ENCODE data around the gene HNF1A. TPM values are rescaled to one million over a fixed set of nuclear protein-coding genes. Genes with fewer than 3 reads are reported as not detected.

Gene HNF1A
- total and polyA plus RNA-seq, 4 experiments from 2014 or later: not detected

DNA sequence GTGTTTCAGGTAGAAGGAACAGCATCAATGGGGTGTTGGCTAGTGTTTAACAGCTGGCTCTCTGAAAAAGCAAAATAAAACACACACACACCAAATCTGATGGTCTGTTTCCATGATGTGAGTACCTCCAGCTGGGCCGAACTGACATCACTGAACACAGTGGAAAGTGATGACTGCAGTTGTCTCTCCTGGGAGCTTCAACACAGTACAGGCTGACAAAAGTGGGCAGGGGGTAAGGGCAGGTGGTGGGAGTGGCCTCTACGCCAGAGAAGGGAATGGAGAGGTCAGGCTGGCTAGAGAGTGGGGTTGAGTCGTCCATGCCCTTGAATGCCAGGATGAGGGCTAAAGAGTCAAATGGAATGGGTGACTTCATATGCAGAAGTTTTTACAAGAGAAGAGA is 8.0 kb upstream of the HNF1A start:
- CTCF ChIA-PET (ENCODE audit: partially characterized antibody): interaction anchor here (0.6 to 7.3 kb wide), 3 partner anchors 10 to 388 kb away, joined by 5 to 115 read pairs (median 31); partner anchors contain the start of gene POP5
- Mint-ChIP-seq H3K9me3 (no peaks in the 10 kb centered on the region), H3K36me3 (no peaks in the 10 kb centered on the region), H3K27ac (peak overlapping the region in 1 of 7 donors; percentile 20), H3K27me3 (no peaks in the 10 kb centered on the region), H3K4me3 (no peak overlapping the region), H3K4me1 (peaks cover 6 to 9% (median 6%) of the 10 kb centered on the region in 4 donors)
- POLR2A ChIA-PET (ENCODE audit: partially characterized antibody): no interaction called here
- Histone ChIP-seq H3K27me3 (ENCODE audit: insufficient read depth, low read length) (no peaks in the 10 kb centered on the region), H3K27ac (ENCODE audit: low read depth, low read length) (no peak overlapping the region), H3K9me3 (ENCODE audit: control insufficient read depth in 1 of 2, low read length in 2 of 2) (no peaks in the 10 kb centered on the region), H3K4me1 (ENCODE audit: insufficient read depth, low read length) (peaks cover 3% of the 10 kb centered on the region), H3K4me3 (ENCODE audit: low read length in 2 of 2) (no peak overlapping the region), H3K36me3 (ENCODE audit: insufficient read depth, low read length) (no peaks in the 10 kb centered on the region)
- no peak for DNase-seq
- intact Hi-C loops (cut with micrococcal nuclease): loop anchor here (10.0 kb wide), 1 partner anchor 256 kb away; the partner anchor contains the start of gene UNC119B

DNA sequence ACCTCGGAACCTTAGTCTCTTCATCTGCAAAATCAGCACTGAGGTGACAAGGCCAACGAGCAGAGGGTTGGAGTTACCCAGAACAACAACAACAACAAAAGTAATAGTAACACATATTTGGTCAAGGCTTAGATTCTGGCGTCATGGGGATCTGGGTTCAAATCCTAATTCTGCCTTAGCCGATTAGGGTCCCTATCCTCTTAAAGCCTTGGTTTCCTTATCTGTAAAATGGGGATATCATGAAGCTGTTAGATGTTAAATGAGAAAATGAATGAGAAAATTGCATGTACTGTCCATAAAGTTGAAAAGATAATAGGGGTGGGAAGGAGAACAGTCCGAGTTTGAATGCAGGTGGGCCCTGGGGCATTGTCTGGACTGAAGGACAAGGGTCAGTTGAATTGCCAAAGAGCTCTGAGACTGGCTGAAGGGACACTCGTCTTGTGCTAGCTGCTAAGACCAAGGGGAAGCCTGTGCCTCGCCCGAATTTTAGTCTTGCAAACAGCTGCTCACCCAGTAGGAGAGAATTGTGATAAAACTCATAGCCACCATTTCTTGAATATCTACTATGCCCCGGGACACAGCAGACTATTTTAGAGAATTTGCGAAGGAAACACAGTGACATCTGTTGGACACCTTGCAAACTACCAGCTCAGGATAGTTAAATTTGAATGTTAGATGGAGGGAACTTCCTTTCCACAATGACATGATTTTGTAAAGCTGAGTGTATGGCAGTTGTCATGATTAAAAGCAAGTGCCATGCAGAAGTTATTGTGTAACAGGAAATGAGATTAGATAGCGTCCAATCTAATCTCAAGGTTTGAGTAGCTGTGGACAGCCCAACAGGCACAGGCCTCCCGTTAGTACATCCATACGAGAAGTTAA is 6.8 kb upstream of the HNF1A start:
- DNase-seq: peak in 4 of 5 donors; percentile 59 to 68 (median 62)
- Histone ChIP-seq H3K4me3 (ENCODE audit: low read length in 2 of 2) (no peak overlapping the region), H3K4me1 (ENCODE audit: insufficient read depth, low read length) (peaks cover 3% of the 10 kb centered on the region), H3K36me3 (ENCODE audit: insufficient read depth, low read length) (no peaks in the 10 kb centered on the region), H3K27me3 (ENCODE audit: insufficient read depth, low read length) (no peaks in the 10 kb centered on the region), H3K9me3 (ENCODE audit: control insufficient read depth in 1 of 2, low read length in 2 of 2) (no peaks in the 10 kb centered on the region), H3K27ac (ENCODE audit: low read depth, low read length) (no peak overlapping the region)
- POLR2A ChIA-PET (ENCODE audit: partially characterized antibody): interaction anchor here (0.5 to 0.8 kb wide), 2 partner anchors 323 to 936 kb away, joined by 3 read pairs; no protein-coding TSS in a partner anchor
- Mint-ChIP-seq H3K4me3 (no peak overlapping the region), H3K27me3 (no peaks in the 10 kb centered on the region), H3K9me3 (no peaks in the 10 kb centered on the region), H3K36me3 (no peaks in the 10 kb centered on the region), H3K27ac (peak overlapping the region in 2 of 7 donors; percentile 37 to 51), H3K4me1 (peaks cover 6 to 9% (median 6%) of the 10 kb centered on the region in 4 donors)
- CTCF ChIA-PET (ENCODE audit: partially characterized antibody): interaction anchor here (0.6 to 7.3 kb wide), 26 partner anchors 8 to 484 kb away, joined by 3 to 115 read pairs (median 5); partner anchors contain the start of genes POP5 and SPPL3
- intact Hi-C loops (cut with micrococcal nuclease): loop anchor here (1.0 to 10.0 kb wide), 5 partner anchors 27 to 387 kb away; partner anchors contain the start of gene UNC119B

DNA sequence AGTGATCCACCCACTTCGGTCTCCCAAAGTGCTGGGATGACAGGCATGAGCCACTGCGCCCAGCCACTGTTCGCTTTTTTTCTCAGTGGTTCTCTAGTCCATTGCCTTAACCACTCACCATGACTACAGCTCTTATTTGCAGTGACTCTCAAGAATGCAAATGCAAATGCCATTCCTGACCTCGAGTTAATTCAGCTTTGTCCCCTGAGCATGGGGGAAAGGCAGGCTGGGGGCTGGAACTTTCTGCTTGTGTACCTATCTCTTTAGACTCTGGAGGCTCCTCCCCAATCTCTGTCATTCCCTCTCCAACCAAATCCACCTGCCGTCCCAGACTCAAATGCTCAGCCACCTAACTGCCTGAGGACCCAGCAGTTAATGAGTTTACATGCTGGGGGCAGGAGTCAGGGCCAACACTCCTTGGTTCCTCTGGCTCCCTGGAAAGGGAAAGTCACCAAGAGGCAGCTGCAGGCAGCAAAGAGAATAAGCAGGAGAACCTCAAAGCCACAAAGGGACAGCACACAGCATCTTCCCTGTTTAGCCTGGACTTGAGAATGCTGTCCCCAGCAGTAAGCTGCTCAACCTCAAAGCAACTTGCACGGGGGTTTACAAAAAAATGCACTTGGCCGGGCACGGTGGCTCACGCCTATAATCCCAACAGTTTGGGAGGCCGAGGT is 5.3 kb upstream of the HNF1A start:
- no peaks in the 10 kb centered on the region for H3K9me3 ChIP-seq (ENCODE audit: control insufficient read depth in 1 of 2, low read length in 2 of 2)
- no peaks in the 10 kb centered on the region for H3K27me3 Mint-ChIP-seq
- H3K36me3 Mint-ChIP-seq: no peaks in the 10 kb centered on the region
- H3K27ac ChIP-seq (ENCODE audit: low read depth, low read length): no peak overlapping the region
- CTCF ChIA-PET (ENCODE audit: partially characterized antibody): interaction anchor here (0.7 to 7.3 kb wide), 15 partner anchors 10 to 390 kb away, joined by 3 to 115 read pairs (median 6); partner anchors contain the start of gene POP5
- H3K36me3 ChIP-seq (ENCODE audit: insufficient read depth, low read length): no peaks in the 10 kb centered on the region
- no peak overlapping the region for H3K4me3 ChIP-seq (ENCODE audit: low read length in 2 of 2)
- H3K4me1 ChIP-seq (ENCODE audit: insufficient read depth, low read length): peaks cover 3% of the 10 kb centered on the region
- no peak overlapping the region for H3K27ac Mint-ChIP-seq
- DNase-seq: no peak
- peaks cover 6 to 9% (median 6%) of the 10 kb centered on the region in 4 donors for H3K4me1 Mint-ChIP-seq
- no peaks in the 10 kb centered on the region for H3K27me3 ChIP-seq (ENCODE audit: insufficient read depth, low read length)
- no peaks in the 10 kb centered on the region for H3K9me3 Mint-ChIP-seq
- POLR2A ChIA-PET (ENCODE audit: partially characterized antibody): no interaction called here
- intact Hi-C loops (cut with micrococcal nuclease): loop anchor here (10.0 kb wide), 1 partner anchor 258 kb away; the partner anchor contains the start of gene UNC119B
- H3K4me3 Mint-ChIP-seq: no peak overlapping the region

DNA sequence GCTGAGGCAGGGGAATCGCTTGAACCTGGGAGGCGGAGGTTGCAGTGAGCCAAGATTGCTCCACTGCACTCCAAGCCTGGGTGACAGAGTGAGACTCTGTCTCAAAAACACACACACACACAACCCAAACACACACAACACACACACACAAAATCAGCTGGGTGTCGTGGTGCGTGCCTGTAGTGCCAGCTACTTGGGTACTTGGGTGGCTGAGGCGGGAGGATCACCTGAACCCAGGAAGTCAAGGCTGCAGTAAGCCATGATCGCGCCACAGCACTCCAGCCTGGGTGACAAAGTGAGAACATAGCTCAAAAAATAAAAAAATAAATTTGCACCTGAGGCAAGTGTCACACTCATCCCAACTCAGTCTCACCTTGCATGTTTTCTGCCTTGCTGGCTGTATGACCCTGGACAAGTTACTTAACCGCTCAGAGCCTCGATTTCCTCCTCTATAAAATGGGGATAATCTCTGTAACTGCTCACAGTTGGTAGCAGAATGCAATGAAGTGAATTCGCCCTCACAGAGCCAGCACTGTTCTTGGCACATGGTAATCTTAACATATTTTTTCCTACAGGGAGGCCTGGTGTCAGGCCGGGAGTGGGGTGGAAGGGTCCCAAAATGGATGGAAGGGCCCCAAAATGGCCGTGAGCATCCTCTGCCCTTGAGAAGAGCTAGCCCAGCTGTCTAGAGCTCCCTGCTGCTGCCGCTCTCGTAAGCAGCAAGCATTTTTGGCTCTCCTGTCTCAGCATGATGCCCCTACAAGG is 630 bp upstream of the HNF1A start:
- H3K36me3 ChIP-seq (ENCODE audit: insufficient read depth, low read length): no peaks in the 10 kb centered on the region
- H3K27ac Mint-ChIP-seq: peak overlapping the region in 1 of 7 donors; percentile 68
- H3K36me3 Mint-ChIP-seq: no peaks in the 10 kb centered on the region
- no peaks in the 10 kb centered on the region for H3K27me3 ChIP-seq (ENCODE audit: insufficient read depth, low read length)
- no peaks in the 10 kb centered on the region for H3K4me1 Mint-ChIP-seq
- H3K4me1 ChIP-seq (ENCODE audit: insufficient read depth, low read length): no peaks in the 10 kb centered on the region
- H3K27ac ChIP-seq (ENCODE audit: low read depth, low read length): no peak overlapping the region
- H3K4me3 ChIP-seq (ENCODE audit: low read length in 2 of 2): no peak overlapping the region
- DNase-seq: no peak
- intact Hi-C loops (cut with micrococcal nuclease): loop anchor here (10.0 kb wide), 1 partner anchor 263 kb away; the partner anchor contains the start of gene UNC119B
- ChIA-PET CTCF (ENCODE audit: partially characterized antibody) (interaction anchor here (0.7 to 0.8 kb wide), 3 partner anchors 121 to 328 kb away, joined by 3 read pairs; no protein-coding TSS in a partner anchor), POLR2A (ENCODE audit: partially characterized antibody) (no interaction called here)
- no peaks in the 10 kb centered on the region for H3K9me3 ChIP-seq (ENCODE audit: control insufficient read depth in 1 of 2, low read length in 2 of 2)
- no peaks in the 10 kb centered on the region for H3K9me3 Mint-ChIP-seq
- H3K27me3 Mint-ChIP-seq: no peaks in the 10 kb centered on the region
- H3K4me3 Mint-ChIP-seq: no peak overlapping the region

DNA sequence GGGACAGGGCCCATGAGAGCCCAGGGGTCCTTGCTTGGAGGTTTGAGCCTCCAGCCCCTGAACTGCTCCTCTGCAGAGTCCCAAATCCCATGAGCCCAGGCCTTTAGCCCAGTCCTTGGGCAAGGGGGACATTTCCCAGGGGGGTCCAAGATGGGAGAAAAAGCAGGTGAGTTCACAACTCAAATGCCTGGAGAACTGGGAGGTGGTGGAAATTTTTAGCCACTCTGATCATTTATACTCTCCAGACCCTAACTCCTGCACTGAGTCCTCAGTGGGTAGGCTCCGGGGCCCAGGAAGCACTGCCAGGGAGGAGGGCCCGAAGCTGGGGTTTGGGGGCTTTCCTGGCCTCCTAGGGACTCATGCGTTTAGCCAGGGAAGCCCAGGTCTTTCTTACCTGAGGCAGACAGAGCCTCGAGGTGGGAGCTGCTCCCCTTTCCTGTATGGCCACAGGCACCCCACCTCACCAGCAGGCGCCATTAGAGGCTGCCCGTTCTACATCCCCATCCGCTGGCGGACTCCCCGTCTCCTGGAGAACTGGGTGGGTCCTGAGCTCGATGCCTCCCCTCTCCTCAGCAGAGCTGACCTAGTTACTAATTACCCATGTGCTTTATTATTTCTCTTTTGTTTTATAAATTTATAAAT is 998 bp downstream of the HNF1A start:
- Mint-ChIP-seq H3K9me3 (no peaks in the 10 kb centered on the region), H3K36me3 (no peaks in the 10 kb centered on the region), H3K4me1 (no peaks in the 10 kb centered on the region), H3K27ac (no peak overlapping the region), H3K27me3 (no peaks in the 10 kb centered on the region), H3K4me3 (no peak overlapping the region)
- Histone ChIP-seq H3K4me3 (ENCODE audit: low read length in 2 of 2) (no peak overlapping the region), H3K27ac (ENCODE audit: low read depth, low read length) (no peak overlapping the region), H3K9me3 (ENCODE audit: control insufficient read depth in 1 of 2, low read length in 2 of 2) (no peaks in the 10 kb centered on the region), H3K27me3 (ENCODE audit: insufficient read depth, low read length) (no peaks in the 10 kb centered on the region), H3K4me1 (ENCODE audit: insufficient read depth, low read length) (no peaks in the 10 kb centered on the region), H3K36me3 (ENCODE audit: insufficient read depth, low read length) (no peaks in the 10 kb centered on the region)
- ChIA-PET CTCF (ENCODE audit: partially characterized antibody) (interaction anchor here (0.6 to 1.2 kb wide), 2 partner anchors 80 to 207 kb away, joined by 3 read pairs; no protein-coding TSS in a partner anchor), POLR2A (ENCODE audit: partially characterized antibody) (no interaction called here)
- intact Hi-C loops (cut with micrococcal nuclease): loop anchor here (10.0 kb wide), 1 partner anchor 265 kb away; the partner anchor contains the start of gene UNC119B
- no peak for DNase-seq

DNA sequence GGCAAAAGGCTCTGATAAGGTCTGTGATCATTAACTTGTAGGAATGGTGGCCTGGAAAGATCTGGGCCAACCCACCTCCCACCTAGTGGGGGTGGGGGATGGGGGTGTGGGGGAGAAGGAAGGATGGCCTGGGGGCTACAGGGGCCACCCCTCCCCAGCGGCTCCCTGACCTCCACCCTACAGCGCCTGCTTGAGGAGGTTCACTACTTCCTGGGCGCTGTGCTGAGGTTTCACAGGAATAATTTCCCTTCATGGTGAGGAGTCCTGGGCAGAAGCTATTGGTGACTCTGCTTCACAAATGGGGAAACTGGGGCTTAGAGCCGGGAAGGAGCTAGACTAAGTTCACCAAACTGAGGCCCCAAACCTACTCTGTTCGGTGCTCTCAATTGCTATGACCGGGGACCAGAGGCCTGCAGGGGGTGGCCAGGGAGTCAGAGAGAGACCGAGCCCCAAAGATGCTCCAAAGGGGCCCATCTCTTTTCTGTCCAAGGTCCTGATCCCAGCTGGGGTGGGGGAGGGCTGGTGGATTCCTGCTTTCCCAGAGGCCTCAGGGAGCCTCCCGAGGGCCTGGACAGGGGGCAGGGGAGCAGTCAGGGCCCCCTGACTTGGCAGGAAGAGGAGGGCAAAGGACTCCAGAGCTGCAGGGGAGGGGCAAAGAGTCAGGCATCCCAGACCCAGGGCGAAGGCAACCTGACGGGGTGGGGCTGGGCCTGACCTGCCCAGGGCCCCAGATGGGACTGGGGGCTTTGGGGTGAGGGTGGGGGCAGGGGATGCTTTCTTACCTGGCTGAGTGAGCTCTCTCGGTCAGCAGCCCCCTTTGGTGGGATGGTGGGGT is 1.7 kb downstream of the HNF1A start:
- no peak overlapping the region for H3K27ac Mint-ChIP-seq
- CTCF ChIA-PET (ENCODE audit: partially characterized antibody): interaction anchor here (0.6 to 6.2 kb wide), 3 partner anchors 8 to 333 kb away, joined by 3 to 34 read pairs (median 3); no protein-coding TSS in a partner anchor
- DNase-seq: no peak

More for the DNA sequence above, 1.7 kb downstream of the HNF1A start:
- Histone ChIP-seq H3K4me3 (ENCODE audit: low read length in 2 of 2) (no peak overlapping the region), H3K36me3 (ENCODE audit: insufficient read depth, low read length) (no peaks in the 10 kb centered on the region), H3K27ac (ENCODE audit: low read depth, low read length) (no peak overlapping the region), H3K27me3 (ENCODE audit: insufficient read depth, low read length) (no peaks in the 10 kb centered on the region), H3K4me1 (ENCODE audit: insufficient read depth, low read length) (no peaks in the 10 kb centered on the region), H3K9me3 (ENCODE audit: control insufficient read depth in 1 of 2, low read length in 2 of 2) (no peaks in the 10 kb centered on the region)
- no peaks in the 10 kb centered on the region for H3K4me1 Mint-ChIP-seq
- H3K9me3 Mint-ChIP-seq: no peaks in the 10 kb centered on the region
- H3K4me3 Mint-ChIP-seq: no peak overlapping the region
- intact Hi-C loops (cut with micrococcal nuclease): loop anchor here (10.0 kb wide), 1 partner anchor 265 kb away; the partner anchor contains the start of gene UNC119B
- no peaks in the 10 kb centered on the region for H3K27me3 Mint-ChIP-seq
- POLR2A ChIA-PET (ENCODE audit: partially characterized antibody): no interaction called here
- no peaks in the 10 kb centered on the region for H3K36me3 Mint-ChIP-seq
